Caco-2 (cell line): Measurements from ENCODE around the gene SYPL1. TPM values are rescaled to one million over a fixed set of nuclear protein-coding genes. Genes with fewer than 3 reads are reported as not detected.

Experiments used
- BruUV-seq: library from RNA; stranded (reverse); fragments of 400-500 nt; replicated peaks from 2 replicates; lab custom pipeline; 2021; lab: Mats Ljungman, UMichigan
- CTCF ChIA-PET: fragments of 300-600 bp; sonication (Branson Sonifier 250); formaldehyde crosslinking; loops from one replicate; lab custom pipeline; 2022; ENCODE audit warnings: antibody characterized with exemption; lab: Charles Lee
- POLR2A ChIA-PET: fragments of 300-600 bp; sonication (Branson Sonifier 250); formaldehyde crosslinking; loops from one replicate; lab custom pipeline; 2022; ENCODE audit warnings: antibody characterized with exemption; lab: Charles Lee
- DNase-seq, 2 experiments: peaks; one replicate each; pipeline versions ENCODE4 v3.0.0 to v3.0.0-alpha.2; 2020 to 2022
- H3K27me3 ChIP-seq: replicated peaks from 2 replicates; pipeline ENCODE4 v1.6.0; 2011; ENCODE audit warnings: low read length; ENCODE audit not compliant: control insufficient read depth, insufficient read depth
- H3K36me3 ChIP-seq: 2 replicates; pipeline ENCODE4 v1.5.1; 2011; ENCODE audit warnings: low read length; ENCODE audit not compliant: control insufficient read depth, insufficient read depth
- H3K4me1 ChIP-seq: fragments of 250-450 bp; sonication (Bioruptor Pico); 2 replicates; pipeline ENCODE4 v1.5.1; 2020; ENCODE audit warnings: mild to moderate bottlenecking
- H3K4me3 ChIP-seq: 2 replicates; pipeline ENCODE4 v1.5.1; 2011; ENCODE audit warnings: low read depth, mild to moderate bottlenecking, control low read depth, low read length
- H3K9me3 ChIP-seq: fragments of 250-450 bp; sonication (Bioruptor Pico); 2 replicates; pipeline ENCODE4 v1.5.1; 2020; ENCODE audit warnings: mild to moderate bottlenecking, moderate library complexity
- H3K27ac Mint-ChIP-seq: one replicate; pipeline ENCODE4 v1.8.0; 2022; ENCODE audit warnings: mixed read lengths; ENCODE audit not compliant: unreplicated experiment
- H3K27me3 Mint-ChIP-seq: one replicate; pipeline ENCODE4 v1.8.0; 2022; ENCODE audit warnings: mixed read lengths; ENCODE audit not compliant: insufficient read depth, unreplicated experiment
- H3K36me3 Mint-ChIP-seq: one replicate; pipeline ENCODE4 v1.8.0; 2022; ENCODE audit warnings: mild to moderate bottlenecking, mixed read lengths; ENCODE audit not compliant: insufficient read depth, unreplicated experiment
- H3K4me1 Mint-ChIP-seq: one replicate; pipeline ENCODE4 v1.8.0; 2022; ENCODE audit warnings: low read depth, mixed read lengths; ENCODE audit not compliant: unreplicated experiment
- H3K4me3 Mint-ChIP-seq: one replicate; pipeline ENCODE4 v1.8.0; 2022; ENCODE audit warnings: mild to moderate bottlenecking, moderate library complexity, mixed read lengths; ENCODE audit not compliant: unreplicated experiment
- H3K9me3 Mint-ChIP-seq: one replicate; pipeline ENCODE4 v1.8.0; 2022; ENCODE audit warnings: mixed read lengths; ENCODE audit not compliant: unreplicated experiment
- intact Hi-C: fragments of 100-400 bp; cut with micrococcal nuclease; formaldehyde crosslinking; loops from one replicate; pipeline ENCODE4 v1.10.0; 2022; ENCODE audit not compliant: unreplicated experiment
- total RNA-seq: library from RNA; stranded (reverse); gene quantifications from 2 replicates; pipeline ENCODE4 v1.2.3, GENCODE V29; 2022
- TF ChIP-seq, protein P1 (sequence below), 2 experiments: fragments of 200-600 bp in 1 of 2; IDR thresholded peaks; 1 replicate in 1 of 2; 2 replicates in 1 of 2; pipeline versions ENCODE4 v1.5.1 to v1.8.0; 2011 to 2022; ENCODE audit warnings: antibody characterized with exemption in 1 of 2, control low read depth in 1 of 2, inconsistent platforms in 1 of 2, low read depth in 1 of 2, low read length in 1 of 2, mild to moderate bottlenecking in 1 of 2, moderate library complexity in 1 of 2; ENCODE audit not compliant: insufficient read depth in 1 of 2, severe bottlenecking in 1 of 2, unreplicated experiment in 1 of 2

Gene SYPL1
- total RNA-seq, 1 experiment from 2014 or later = 81.0 TPM

- Mint-ChIP-seq H3K4me1 (no peaks in the 10 kb centered on the region), H3K4me3 (no peak overlapping the region), H3K27ac (no peak overlapping the region), H3K27me3 (no peaks in the 10 kb centered on the region), H3K36me3 (no peaks in the 10 kb centered on the region), H3K9me3 (peaks cover 10% of the 10 kb centered on the region)
- no peak for DNase-seq
- TF ChIP-seq, protein P1, sequence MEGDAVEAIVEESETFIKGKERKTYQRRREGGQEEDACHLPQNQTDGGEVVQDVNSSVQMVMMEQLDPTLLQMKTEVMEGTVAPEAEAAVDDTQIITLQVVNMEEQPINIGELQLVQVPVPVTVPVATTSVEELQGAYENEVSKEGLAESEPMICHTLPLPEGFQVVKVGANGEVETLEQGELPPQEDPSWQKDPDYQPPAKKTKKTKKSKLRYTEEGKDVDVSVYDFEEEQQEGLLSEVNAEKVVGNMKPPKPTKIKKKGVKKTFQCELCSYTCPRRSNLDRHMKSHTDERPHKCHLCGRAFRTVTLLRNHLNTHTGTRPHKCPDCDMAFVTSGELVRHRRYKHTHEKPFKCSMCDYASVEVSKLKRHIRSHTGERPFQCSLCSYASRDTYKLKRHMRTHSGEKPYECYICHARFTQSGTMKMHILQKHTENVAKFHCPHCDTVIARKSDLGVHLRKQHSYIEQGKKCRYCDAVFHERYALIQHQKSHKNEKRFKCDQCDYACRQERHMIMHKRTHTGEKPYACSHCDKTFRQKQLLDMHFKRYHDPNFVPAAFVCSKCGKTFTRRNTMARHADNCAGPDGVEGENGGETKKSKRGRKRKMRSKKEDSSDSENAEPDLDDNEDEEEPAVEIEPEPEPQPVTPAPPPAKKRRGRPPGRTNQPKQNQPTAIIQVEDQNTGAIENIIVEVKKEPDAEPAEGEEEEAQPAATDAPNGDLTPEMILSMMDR (IDR thresholded peaks at IDR 0.05; ENCODE audit: insufficient read depth in 1 of 2, low read depth in 1 of 2, low read length in 1 of 2, severe bottlenecking in 1 of 2, unreplicated experiment in 1 of 2) = no peak
- no peaks in the 10 kb centered on the region for H3K27me3 ChIP-seq
- ChIA-PET CTCF (no interaction called here), POLR2A (no interaction called here)
- intact Hi-C loops = no loop called here
- H3K9me3 ChIP-seq = no peaks in the 10 kb centered on the region
- peaks cover 11% of the 10 kb centered on the region for H3K4me1 ChIP-seq
- BruUV-seq = no TSS peak
- H3K4me3 ChIP-seq = no peak overlapping the region
- H3K36me3 ChIP-seq = no peaks in the 10 kb centered on the region
These were observed 51.7 kb downstream of the SYPL1 start for GRCh38 chr7:106060394-106060920.

DNA sequence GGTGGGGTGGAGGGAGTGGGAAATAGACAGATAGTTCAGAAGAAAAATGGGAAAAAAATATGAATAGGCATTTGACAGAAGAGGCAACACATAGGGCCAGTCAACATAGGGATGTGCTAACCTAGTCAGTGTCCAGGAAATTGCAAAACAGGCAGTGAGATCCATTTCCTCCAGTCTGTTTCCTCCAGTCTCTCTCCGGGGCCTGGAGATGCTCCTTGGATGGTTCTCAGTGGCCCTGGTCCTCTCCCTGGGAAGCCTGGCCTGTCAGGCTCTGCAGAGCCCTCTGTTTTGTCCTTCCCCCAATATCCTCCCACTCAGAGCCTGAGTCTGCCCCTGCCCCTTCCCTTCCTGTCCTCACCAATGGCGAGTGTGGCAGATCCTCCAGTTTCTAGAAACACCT is 52.6 kb downstream of the SYPL1 start:
- BruUV-seq = no TSS peak
- DNase-seq = no peak
- TF ChIP-seq, protein P1 (IDR thresholded peaks at IDR 0.05; ENCODE audit: insufficient read depth in 1 of 2, low read depth in 1 of 2, low read length in 1 of 2, severe bottlenecking in 1 of 2, unreplicated experiment in 1 of 2) = no peak
- no peaks in the 10 kb centered on the region for H3K36me3 ChIP-seq
- no peaks in the 10 kb centered on the region for H3K27me3 ChIP-seq
- H3K9me3 ChIP-seq = no peaks in the 10 kb centered on the region
- Mint-ChIP-seq H3K4me1 (no peaks in the 10 kb centered on the region), H3K9me3 (peaks cover 10% of the 10 kb centered on the region), H3K27ac (no peak overlapping the region), H3K27me3 (no peaks in the 10 kb centered on the region), H3K36me3 (no peaks in the 10 kb centered on the region), H3K4me3 (no peak overlapping the region)
- no peak overlapping the region for H3K4me3 ChIP-seq
- ChIA-PET POLR2A (no interaction called here), CTCF (no interaction called here)
- peaks cover 2% of the 10 kb centered on the region; the same call in 1 of the 2 replicates for H3K4me1 ChIP-seq
- intact Hi-C loops = loop anchor here (10.0 kb wide), 1 partner anchor 405 kb away; no protein-coding TSS in a partner anchor

GRCh38 chr7:106058928-106059324 is 53.2 kb downstream of the SYPL1 start:
- POLR2A ChIA-PET = no interaction called here
- Mint-ChIP-seq H3K9me3 (peaks cover 10% of the 10 kb centered on the region), H3K27ac (no peak overlapping the region), H3K4me3 (no peak overlapping the region), H3K4me1 (no peaks in the 10 kb centered on the region), H3K36me3 (no peaks in the 10 kb centered on the region), H3K27me3 (no peaks in the 10 kb centered on the region)
- H3K36me3 ChIP-seq = no peaks in the 10 kb centered on the region
- no TSS peak for BruUV-seq
- TF ChIP-seq, protein P1 (IDR thresholded peaks at IDR 0.05; ENCODE audit: insufficient read depth in 1 of 2, low read depth in 1 of 2, low read length in 1 of 2, severe bottlenecking in 1 of 2, unreplicated experiment in 1 of 2) = no peak
- no peaks in the 10 kb centered on the region; the same call in 1 of the 2 replicates for H3K4me1 ChIP-seq
- CTCF ChIA-PET = interaction anchor here (1.3 to 1.9 kb wide), 3 partner anchors 93 to 95 kb away, joined by 3 to 8 read pairs (median 4); no protein-coding TSS in a partner anchor
- H3K27me3 ChIP-seq = no peaks in the 10 kb centered on the region
- H3K4me3 ChIP-seq = no peak overlapping the region
- H3K9me3 ChIP-seq = no peaks in the 10 kb centered on the region
- intact Hi-C loops = loop anchor here (10.0 kb wide), 1 partner anchor 406 kb away; no protein-coding TSS in a partner anchor
- no peak for DNase-seq
